ENCODE measurements around the gene NKX6-2. TPM values are rescaled to one million over a fixed set of nuclear protein-coding genes. Genes with fewer than 3 reads are reported as not detected.

The NKX6-2 gene
- total RNA-seq, 4 donors from 2014 or later, result not detected

DNA sequence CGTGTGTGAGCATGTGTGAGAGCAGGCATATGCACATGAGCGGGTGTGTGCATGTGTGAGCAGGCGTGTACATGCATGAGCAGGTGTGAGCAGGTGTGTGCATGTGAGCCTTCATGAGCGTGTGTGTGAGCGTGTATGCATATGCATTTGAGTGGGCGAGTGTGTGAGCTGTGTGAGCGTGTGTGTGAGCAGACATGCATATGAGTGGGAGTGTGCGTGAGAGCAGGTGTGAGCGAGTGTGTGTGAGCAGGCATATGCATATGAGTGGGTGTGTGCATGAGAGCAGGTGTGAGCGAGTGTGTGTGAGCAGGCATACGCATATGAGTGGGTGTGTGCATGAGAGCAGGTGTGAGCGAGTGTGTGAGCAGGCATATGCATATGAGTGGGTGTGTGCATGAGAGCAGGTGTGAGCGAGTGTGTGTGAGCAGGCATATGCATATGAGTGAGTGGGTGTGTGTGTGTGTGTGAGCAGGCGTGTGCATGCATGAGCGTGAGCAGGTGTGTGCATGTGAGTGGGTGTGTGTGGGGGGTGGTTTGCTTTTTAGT, 30.7 kb downstream of the NKX6-2 start:
- no peak for TF ChIP-seq POLR2AphosphoS5 (IDR thresholded peaks at IDR 0.05)
- no peak for TF ChIP-seq POLR2A (IDR thresholded peaks at IDR 0.05)
- TF ChIP-seq EP300 (IDR thresholded peaks at IDR 0.05), result no peak
- no peak overlapping the region for H3K4me3 ChIP-seq
- H3K4me1 ChIP-seq, result no peaks in the 10 kb centered on the region
- no peaks in the 10 kb centered on the region for H3K9me3 ChIP-seq
- 91 to 94% methylated on average over 15 of the region's 15 CpGs for WGBS, 2 donors (ENCODE audit: low coverage in 1 of 2)
- ATAC-seq, result no peak
- H3K36me3 ChIP-seq, result peaks cover 0 to 99% of the 10 kb centered on the region in 2 donors
- H3K27ac ChIP-seq, result no peak overlapping the region
- H3K27me3 ChIP-seq, result no peaks in the 10 kb centered on the region

DNA sequence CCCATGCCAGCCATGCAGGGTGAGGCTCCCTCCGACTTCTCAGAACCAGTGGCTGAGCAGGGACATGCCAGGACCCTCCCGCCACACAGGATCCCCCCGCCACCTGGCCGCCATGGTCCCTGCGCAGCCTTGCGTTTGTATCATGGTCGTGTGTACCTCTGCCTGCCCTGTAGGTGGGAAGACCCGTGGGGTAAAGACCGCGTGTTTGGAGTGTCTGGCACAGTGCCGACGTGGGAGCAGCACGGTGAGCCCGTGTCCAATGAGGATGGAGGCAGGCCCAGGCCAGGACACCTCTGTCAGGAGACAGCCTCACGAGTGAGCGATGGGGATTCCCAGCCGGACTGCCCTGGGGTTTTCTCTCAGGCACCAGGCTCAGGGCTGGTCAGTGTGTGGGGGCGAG, 31.9 kb downstream of the NKX6-2 start:
- 80 to 100% methylated on average over 1 of the region's 18 CpGs for WGBS, 2 donors (ENCODE audit: low coverage in 1 of 2)
- TF ChIP-seq POLR2AphosphoS5 (IDR thresholded peaks at IDR 0.05), result no peak
- TF ChIP-seq POLR2A (IDR thresholded peaks at IDR 0.05), result no peak
- TF ChIP-seq, protein P1, sequence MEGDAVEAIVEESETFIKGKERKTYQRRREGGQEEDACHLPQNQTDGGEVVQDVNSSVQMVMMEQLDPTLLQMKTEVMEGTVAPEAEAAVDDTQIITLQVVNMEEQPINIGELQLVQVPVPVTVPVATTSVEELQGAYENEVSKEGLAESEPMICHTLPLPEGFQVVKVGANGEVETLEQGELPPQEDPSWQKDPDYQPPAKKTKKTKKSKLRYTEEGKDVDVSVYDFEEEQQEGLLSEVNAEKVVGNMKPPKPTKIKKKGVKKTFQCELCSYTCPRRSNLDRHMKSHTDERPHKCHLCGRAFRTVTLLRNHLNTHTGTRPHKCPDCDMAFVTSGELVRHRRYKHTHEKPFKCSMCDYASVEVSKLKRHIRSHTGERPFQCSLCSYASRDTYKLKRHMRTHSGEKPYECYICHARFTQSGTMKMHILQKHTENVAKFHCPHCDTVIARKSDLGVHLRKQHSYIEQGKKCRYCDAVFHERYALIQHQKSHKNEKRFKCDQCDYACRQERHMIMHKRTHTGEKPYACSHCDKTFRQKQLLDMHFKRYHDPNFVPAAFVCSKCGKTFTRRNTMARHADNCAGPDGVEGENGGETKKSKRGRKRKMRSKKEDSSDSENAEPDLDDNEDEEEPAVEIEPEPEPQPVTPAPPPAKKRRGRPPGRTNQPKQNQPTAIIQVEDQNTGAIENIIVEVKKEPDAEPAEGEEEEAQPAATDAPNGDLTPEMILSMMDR (IDR thresholded peaks at IDR 0.05), result no peak
- no peak for TF ChIP-seq EP300 (IDR thresholded peaks at IDR 0.05)
- no peak for ATAC-seq
- Histone ChIP-seq H3K9me3 (no peaks in the 10 kb centered on the region), H3K4me1 (no peaks in the 10 kb centered on the region), H3K27me3 (no peaks in the 10 kb centered on the region), H3K36me3 (peaks cover 0 to 99% of the 10 kb centered on the region in 2 donors), H3K27ac (no peak overlapping the region), H3K4me3 (no peak overlapping the region)

DNA sequence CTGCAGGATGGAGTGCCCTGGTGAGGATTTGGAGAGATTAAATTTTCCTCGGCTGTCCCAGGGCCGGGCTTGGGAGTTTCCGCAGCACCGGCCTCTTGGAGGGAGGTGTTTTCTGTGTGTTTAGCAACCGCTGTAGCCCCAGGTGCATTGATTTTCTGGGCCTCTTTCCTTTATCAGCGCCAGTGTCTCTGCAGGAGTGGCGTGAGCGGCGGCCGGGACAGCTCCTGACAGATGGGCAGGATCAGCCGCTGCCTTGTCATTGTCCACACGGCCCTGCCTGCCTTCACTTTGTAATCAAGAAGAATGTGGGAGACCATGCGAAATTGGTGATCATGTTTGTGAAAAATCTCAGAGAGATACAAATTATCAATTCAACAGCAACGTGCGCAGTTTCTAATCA, 32.4 kb downstream of the NKX6-2 start:
- TF ChIP-seq EP300 (IDR thresholded peaks at IDR 0.05) (no peak), POLR2AphosphoS5 (IDR thresholded peaks at IDR 0.05) (no peak), POLR2A (IDR thresholded peaks at IDR 0.05) (no peak)
- TF ChIP-seq, protein P1 (IDR thresholded peaks at IDR 0.05), result no peak
- Histone ChIP-seq H3K4me1 (no peaks in the 10 kb centered on the region), H3K4me3 (no peak overlapping the region), H3K27ac (no peak overlapping the region), H3K27me3 (no peaks in the 10 kb centered on the region), H3K9me3 (no peaks in the 10 kb centered on the region), H3K36me3 (peaks cover 0 to 99% of the 10 kb centered on the region in 2 donors)
- WGBS, 2 donors (ENCODE audit: low coverage in 1 of 2), result 82% methylated on average over 11 to 15 of the region's 15 CpGs
- no peak for ATAC-seq

DNA sequence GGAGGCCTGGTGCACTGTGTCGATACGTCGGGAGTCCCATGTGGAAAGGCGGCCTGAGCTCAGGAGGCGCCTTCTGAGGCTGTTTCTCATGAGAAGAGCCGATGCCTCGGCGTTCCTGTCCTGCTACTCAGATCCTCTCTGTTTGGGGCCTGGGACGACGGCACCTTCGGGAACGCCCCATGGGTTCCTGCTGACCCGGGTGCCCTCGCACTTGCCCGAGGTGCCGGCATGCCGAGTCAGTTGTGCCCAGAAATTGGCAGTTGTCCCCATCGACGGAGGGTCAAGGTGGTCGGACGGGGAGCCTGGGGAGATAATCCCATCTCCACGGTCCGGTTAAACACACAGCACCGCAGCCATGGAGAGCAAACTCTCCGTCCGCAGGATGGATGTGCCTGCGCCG, 33.0 kb downstream of the NKX6-2 start:
- TF ChIP-seq, protein P1 (IDR thresholded peaks at IDR 0.05), result no peak
- TF ChIP-seq EP300 (IDR thresholded peaks at IDR 0.05) (no peak), POLR2A (IDR thresholded peaks at IDR 0.05) (no peak), POLR2AphosphoS5 (IDR thresholded peaks at IDR 0.05) (no peak)
- Histone ChIP-seq H3K9me3 (no peaks in the 10 kb centered on the region), H3K4me3 (no peak overlapping the region), H3K27ac (no peak overlapping the region), H3K27me3 (no peaks in the 10 kb centered on the region), H3K36me3 (peaks cover 0 to 96% of the 10 kb centered on the region in 2 donors), H3K4me1 (peaks cover 0 to 2% (median 0%) of the 10 kb centered on the region in 3 donors)
- WGBS, 2 donors (ENCODE audit: low coverage in 1 of 2), result 94 to 97% methylated on average over 13 to 14 of the region's 28 CpGs
- ATAC-seq, result no peak

DNA sequence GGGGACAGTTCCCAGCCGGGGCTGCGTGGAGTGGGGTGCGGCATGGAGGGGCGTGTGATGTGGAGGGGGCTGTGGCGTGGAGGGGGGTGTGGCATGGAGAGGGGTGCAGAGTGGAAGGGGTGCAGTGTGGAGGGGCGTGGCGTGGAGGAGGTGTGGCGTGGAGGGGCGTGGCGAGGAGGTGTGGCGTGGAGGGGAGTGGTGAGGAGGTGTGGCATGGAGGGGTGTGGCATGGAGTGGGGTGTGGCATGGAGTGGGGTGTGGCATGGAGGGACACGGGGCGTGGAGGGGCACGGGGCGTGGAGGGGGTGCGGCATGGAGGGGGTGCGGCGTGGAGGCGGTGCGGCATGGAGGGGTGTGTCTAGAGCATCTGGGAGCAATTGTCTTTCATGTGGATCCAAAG, 33.6 kb downstream of the NKX6-2 start:
- no peak for ATAC-seq
- no peak overlapping the region for H3K27ac ChIP-seq
- H3K27me3 ChIP-seq, result no peaks in the 10 kb centered on the region
- H3K9me3 ChIP-seq, result no peaks in the 10 kb centered on the region
- H3K36me3 ChIP-seq, result peaks cover 0 to 90% of the 10 kb centered on the region in 2 donors
- H3K4me3 ChIP-seq, result no peak overlapping the region
- WGBS, 2 donors (ENCODE audit: low coverage in 1 of 2), result 92 to 100% methylated on average over 2 to 10 of the region's 20 CpGs
- H3K4me1 ChIP-seq, result peaks cover 0 to 8% (median 0%) of the 10 kb centered on the region in 3 donors
- TF ChIP-seq EP300 (IDR thresholded peaks at IDR 0.05) (no peak), POLR2AphosphoS5 (IDR thresholded peaks at IDR 0.05) (no peak), POLR2A (IDR thresholded peaks at IDR 0.05) (no peak)
- TF ChIP-seq, protein P1 (IDR thresholded peaks at IDR 0.05), result no peak

Data from gastroesophageal sphincter (tissue), 4 donors.